ENCODE measurements around the gene PYCR2. TPM values are rescaled to one million over a fixed set of nuclear protein-coding genes. Genes with fewer than 3 reads are reported as not detected.

PYCR2 gene
- total RNA-seq, 4 donors from 2014 or later: 38.8 to 55.0 (median 41.0) TPM

DNA sequence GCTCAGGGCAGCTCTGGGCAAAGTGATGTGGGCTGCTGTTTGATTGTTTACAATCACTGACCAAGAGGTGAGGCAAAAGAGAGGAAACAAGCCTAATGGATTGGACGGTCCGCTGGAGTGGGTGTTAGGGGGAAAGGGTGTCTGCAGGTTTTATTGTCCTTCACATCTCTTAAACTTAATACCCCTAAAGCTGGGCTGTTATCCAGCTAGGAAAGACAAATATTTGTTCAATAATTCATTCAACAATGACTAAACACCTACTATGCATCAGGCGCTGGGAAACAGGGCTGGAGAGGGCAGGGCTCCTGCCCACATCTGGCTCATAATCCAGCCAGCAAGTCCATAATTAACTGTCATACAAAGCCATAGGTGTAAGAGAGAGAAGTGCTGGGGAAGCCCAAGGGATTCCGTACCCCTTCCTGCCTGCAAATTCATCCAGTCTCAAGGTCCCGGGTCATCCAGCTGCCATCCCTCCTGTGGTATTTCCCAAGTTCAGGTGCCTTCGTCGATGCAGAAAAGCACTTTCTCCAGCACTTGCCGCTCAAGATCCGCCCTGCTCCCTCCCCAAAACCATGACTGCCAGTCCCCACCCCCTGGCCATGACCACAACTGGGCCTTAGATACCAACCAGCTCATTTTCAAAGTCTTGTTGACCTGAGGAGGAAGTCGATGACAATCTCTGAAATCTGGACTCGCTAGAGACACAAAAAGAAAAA is 52.5 kb downstream of the PYCR2 start:
- Histone ChIP-seq H3K36me3 (peaks cover 17 to 39% of the 10 kb centered on the region in 2 donors), H3K4me1 (no peaks in the 10 kb centered on the region), H3K4me3 (replicated peaks in 1 of 3) (no peak overlapping the region), H3K27me3 (no peaks in the 10 kb centered on the region), H3K27ac (no peak overlapping the region), H3K9me3 (no peaks in the 10 kb centered on the region)
- no peak for DNase-seq
- no peak for TF ChIP-seq POLR2A (IDR thresholded peaks at IDR 0.05)
- TF ChIP-seq, protein P1, sequence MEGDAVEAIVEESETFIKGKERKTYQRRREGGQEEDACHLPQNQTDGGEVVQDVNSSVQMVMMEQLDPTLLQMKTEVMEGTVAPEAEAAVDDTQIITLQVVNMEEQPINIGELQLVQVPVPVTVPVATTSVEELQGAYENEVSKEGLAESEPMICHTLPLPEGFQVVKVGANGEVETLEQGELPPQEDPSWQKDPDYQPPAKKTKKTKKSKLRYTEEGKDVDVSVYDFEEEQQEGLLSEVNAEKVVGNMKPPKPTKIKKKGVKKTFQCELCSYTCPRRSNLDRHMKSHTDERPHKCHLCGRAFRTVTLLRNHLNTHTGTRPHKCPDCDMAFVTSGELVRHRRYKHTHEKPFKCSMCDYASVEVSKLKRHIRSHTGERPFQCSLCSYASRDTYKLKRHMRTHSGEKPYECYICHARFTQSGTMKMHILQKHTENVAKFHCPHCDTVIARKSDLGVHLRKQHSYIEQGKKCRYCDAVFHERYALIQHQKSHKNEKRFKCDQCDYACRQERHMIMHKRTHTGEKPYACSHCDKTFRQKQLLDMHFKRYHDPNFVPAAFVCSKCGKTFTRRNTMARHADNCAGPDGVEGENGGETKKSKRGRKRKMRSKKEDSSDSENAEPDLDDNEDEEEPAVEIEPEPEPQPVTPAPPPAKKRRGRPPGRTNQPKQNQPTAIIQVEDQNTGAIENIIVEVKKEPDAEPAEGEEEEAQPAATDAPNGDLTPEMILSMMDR (IDR thresholded peaks at IDR 0.05): no peak
- intact Hi-C loops (cut with DNase I): no loop called here
- WGBS, 2 donors: 84 to 87% methylated on average over 11 of the region's 11 CpGs

DNA sequence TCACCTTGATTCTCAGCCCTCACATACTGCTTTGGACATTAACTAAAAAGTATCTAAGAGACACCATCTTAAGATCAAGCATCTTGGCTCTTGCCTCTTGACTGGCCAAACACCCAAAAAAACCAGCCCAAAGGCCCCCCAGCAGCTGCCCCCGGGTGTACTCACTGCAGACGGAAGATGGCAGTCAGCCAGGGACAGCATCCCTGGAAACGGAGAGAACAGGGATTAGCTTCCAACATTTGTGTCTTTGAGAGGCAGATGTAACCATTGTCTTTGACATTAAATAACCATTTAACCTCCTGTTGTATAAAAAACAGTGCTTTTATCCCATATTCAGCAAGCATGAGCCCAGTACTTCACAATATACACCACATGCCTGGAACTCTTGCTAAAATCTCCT is 53.1 kb downstream of the PYCR2 start:
- TF ChIP-seq, protein P1 (IDR thresholded peaks at IDR 0.05): no peak
- no peak for DNase-seq
- Histone ChIP-seq H3K36me3 (peaks cover 23 to 45% of the 10 kb centered on the region in 2 donors), H3K27ac (no peak overlapping the region), H3K4me1 (no peaks in the 10 kb centered on the region), H3K27me3 (no peaks in the 10 kb centered on the region), H3K4me3 (replicated peaks in 1 of 3) (no peak overlapping the region), H3K9me3 (no peaks in the 10 kb centered on the region)
- intact Hi-C loops (cut with DNase I): no loop called here
- 75% methylated on average over 3 of the region's 3 CpGs for WGBS, 2 donors

Small RNA genes within 50 kb of the gene (microRNA-seq; reads per million reads assigned to microRNA genes)
- gene MIR6741: not detected

Small RNA genes within 50 kb of the gene (small RNA-seq; reads per million reads assigned to genes)
- gene AL117348.1 (not detected), gene NDUFA3P3 (not detected)

Other genes with a start within 250 kb of the PYCR2 start
- gene SRP9, start 146.4 kb downstream of the PYCR2 start, total RNA-seq: 100 to 1,000 TPM; 196 to 297 (median 260) TPM
- 100 to 1,000 TPM; 297 to 533 (median 441) TPM for gene EPHX1, start 114.1 kb downstream of the PYCR2 start, total RNA-seq
- gene TMEM63A, start 41.9 kb downstream of the PYCR2 start, total RNA-seq: 10 to 100 TPM; 30.1 to 57.7 (median 41.6) TPM
- gene LEFTY1, start 35.1 kb downstream of the PYCR2 start, total RNA-seq: 1 to 10 TPM in 1 of 4 donors, not detected in 3; 1.0 TPM
- under 1 TPM in 2 of 4 donors, not detected in 2; 0.11 to 0.29 TPM for gene LEFTY2, start 17.0 kb upstream of the PYCR2 start, total RNA-seq
- 10 to 100 TPM; 19.9 to 41.0 (median 27.3) TPM for gene SDE2, start 75.1 kb upstream of the PYCR2 start, total RNA-seq
- gene H3-3A, start 138.5 kb upstream of the PYCR2 start, total RNA-seq: 100 to 1,000 TPM; 304 to 610 (median 445) TPM